RWPE1 (cell line): ENCODE measurements around the gene HDAC4.
A peak's percentile ranks its signal among the peaks of the same experiment; 100 is the strongest.

Source experiments
- CTCF ChIA-PET: fragments of 350-600 bp; sonication (Branson Sonifier 250); formaldehyde crosslinking; extraction: SDS; loops from one replicate; lab custom pipeline; 2021; lab: Yijun Ruan, JAX
- POLR2A ChIA-PET: fragments of 400-600 bp; formaldehyde crosslinking; extraction: SDS; loops from one replicate; lab custom pipeline; 2020; ENCODE audit warnings: antibody characterized with exemption; ENCODE audit not compliant: low non-redundant PET; lab: Yijun Ruan, JAX
- DNase-seq: peaks from one replicate; pipeline ENCODE4 v3.0.0; 2012; ENCODE audit warnings: low spot score
- H3K27ac ChIP-seq: fragments of 450-650 bp; 2 replicates; pipeline ENCODE4 v1.5.1; 2017
- TF ChIP-seq, protein P1 (sequence below): fragments of 450-650 bp; conservative IDR thresholded peaks from 2 replicates; pipeline ENCODE4 v1.5.1; 2017; ENCODE audit warnings: low read depth, mild to moderate bottlenecking

HDAC4 gene

DNA sequence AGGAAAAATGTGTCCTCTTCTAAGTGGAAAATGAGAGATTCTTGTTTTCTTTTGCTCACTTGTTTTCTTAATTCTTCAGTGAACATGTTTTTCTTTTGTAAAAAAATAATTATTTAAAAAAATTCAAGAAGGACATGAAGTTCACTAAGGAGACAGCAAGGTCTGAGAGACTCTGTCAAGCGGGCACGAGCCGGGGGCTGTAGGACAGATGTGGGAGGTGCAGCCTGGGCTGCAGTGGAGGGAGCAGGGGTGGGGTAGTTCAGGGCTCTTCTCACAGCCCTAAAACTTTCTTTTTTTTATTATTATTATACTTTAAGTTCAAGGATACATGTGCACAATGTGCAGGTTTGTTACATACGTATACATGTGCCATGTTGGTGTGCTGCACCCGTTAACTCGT, 4.3 kb upstream of the HDAC4 start:
- DNase-seq: no peak
- ChIA-PET POLR2A (no interaction called here), CTCF (no interaction called here)
- TF ChIP-seq, protein P1, sequence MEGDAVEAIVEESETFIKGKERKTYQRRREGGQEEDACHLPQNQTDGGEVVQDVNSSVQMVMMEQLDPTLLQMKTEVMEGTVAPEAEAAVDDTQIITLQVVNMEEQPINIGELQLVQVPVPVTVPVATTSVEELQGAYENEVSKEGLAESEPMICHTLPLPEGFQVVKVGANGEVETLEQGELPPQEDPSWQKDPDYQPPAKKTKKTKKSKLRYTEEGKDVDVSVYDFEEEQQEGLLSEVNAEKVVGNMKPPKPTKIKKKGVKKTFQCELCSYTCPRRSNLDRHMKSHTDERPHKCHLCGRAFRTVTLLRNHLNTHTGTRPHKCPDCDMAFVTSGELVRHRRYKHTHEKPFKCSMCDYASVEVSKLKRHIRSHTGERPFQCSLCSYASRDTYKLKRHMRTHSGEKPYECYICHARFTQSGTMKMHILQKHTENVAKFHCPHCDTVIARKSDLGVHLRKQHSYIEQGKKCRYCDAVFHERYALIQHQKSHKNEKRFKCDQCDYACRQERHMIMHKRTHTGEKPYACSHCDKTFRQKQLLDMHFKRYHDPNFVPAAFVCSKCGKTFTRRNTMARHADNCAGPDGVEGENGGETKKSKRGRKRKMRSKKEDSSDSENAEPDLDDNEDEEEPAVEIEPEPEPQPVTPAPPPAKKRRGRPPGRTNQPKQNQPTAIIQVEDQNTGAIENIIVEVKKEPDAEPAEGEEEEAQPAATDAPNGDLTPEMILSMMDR: no peak
- no peak overlapping the region for H3K27ac ChIP-seq

- DNase-seq: no peak
- POLR2A ChIA-PET: no interaction called here
- no peak overlapping the region for H3K27ac ChIP-seq
- TF ChIP-seq, protein P1: no peak
- CTCF ChIA-PET: no interaction called here
Observed at GRCh38 chr2:239402666-239403065, 1.8 kb upstream of the HDAC4 start.

DNA sequence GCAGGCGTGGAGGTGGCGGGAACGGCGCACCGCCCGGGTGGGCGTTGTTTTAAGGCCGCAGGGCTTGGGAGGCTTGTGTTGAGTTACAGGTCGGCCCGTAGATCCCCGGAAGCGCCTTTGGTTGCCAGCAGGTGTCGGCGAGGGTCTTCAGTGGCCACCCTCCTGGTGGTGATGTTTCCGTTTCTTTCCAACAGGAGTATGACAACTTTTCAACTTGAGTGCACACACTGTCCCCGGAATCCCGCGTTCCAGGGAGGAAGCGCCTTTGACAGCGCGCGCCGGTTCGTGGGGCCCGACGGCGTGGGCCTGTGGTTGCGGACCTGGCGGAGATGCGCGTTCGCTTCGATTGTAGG, 1.0 kb upstream of the HDAC4 start:
- DNase-seq: peak; percentile 21
- peak overlapping the region; percentile 92 for H3K27ac ChIP-seq
- ChIA-PET CTCF (no interaction called here), POLR2A (no interaction called here)
- TF ChIP-seq, protein P1: no peak

DNA sequence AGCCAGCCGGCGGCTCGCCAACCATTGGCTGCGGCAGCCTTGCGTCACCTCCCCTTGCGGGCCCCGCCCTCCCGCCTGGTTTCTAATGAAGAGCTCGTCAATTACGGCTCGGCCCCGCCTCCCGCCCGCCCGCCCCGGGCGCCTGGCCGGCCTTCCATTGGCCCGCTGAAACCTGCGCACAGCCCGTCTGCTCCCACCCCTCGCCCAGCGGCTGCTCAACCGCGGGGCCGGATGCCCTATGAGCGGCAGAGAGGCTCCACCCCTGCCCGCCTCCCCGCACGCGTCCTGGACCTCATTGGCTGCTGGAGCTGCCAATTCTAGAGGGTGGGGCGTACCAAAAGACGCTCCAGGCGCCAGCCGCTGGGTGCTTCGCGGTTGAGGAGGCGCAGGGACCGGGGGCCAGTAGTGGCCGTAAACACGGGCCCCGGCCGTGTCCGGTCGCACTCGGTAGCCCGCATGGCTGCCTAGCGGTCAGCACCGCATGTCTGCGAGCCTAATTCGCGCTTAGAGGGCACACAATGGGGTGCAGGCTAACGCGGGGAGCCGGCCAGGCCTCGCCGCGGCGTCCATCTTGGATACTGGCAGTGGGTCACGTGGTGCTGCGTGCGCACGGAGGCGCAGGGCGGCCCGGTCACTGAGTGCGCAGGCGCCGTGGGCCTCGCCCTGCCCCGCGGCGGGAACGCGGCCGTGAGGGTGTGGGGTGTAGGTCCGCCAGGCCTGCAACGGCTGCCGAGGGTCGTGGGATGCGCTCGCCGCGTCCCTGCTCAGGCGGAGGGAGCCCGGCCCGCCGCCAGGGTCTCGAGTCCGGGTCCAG, 454 bp upstream of the HDAC4 start:
- POLR2A ChIA-PET: no interaction called here
- peak; percentile 99 for DNase-seq
- TF ChIP-seq, protein P1: no peak
- peak overlapping the region; percentile 92 for H3K27ac ChIP-seq
- CTCF ChIA-PET: no interaction called here

DNA sequence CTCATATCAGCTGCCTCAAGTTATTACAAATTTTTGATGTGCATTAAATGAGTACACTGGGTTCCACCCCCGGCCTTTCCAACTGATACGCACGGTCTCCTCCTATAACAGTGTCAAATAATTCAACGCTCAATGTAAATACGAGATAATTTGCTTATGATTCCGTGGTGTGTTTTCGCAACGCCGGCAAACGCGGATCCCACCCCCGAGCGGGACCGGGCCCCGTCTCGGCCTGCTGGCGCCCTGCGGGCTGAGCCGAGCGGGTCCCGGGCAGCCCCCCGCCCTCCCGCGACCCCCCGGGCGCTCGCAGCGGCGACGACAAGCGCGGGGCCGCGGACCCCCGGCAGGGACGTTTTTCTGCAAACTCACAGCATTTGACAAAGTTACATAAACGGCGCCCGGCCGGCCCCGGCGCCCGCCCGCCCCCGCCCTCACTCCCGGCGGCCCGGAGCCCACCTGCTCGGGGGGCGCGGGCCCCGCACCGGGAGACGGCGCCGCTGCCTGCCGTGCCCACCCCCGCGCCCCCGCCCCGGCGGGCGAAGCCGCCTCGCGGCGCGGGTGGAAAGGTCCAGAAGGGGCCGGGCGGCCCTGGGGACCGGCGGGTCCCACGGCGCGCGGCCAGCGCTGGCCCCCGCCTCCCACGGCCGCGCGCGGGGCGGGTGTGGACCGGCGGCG, 762 bp downstream of the HDAC4 start:
- TF ChIP-seq, protein P1: no peak
- ChIA-PET POLR2A (no interaction called here), CTCF (no interaction called here)
- peak overlapping the region; percentile 92 for H3K27ac ChIP-seq
- peak; percentile 33 for DNase-seq

DNA sequence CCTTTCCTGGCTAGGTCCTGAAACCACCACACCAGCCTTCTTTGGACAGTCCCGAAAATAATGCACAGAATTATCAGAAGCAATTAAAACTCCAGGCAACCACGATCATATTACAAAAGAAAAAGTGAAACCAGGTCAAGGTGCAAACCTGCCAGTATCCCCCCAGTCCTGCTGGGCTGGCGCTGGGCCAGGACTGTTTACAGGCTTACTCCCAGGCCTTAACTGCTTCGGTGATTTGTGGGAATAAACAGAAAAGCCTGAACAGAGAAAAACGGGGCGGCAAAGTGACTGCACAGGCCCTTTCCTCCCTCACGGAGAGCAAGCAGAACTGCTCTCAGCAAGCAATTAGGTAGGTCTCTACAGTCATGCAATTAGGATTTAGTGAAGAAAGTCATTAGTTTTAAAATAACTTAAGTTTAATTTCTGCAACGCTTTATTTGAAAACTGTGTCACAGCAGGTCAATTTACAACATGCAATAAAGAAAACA, 1.3 kb downstream of the HDAC4 start:
- ChIA-PET CTCF (no interaction called here), POLR2A (no interaction called here)
- no peak for DNase-seq
- TF ChIP-seq, protein P1: no peak
- peak overlapping the region; percentile 92 for H3K27ac ChIP-seq
